OCI-LY7 (cell line): ENCODE measurements around the gene SNRNP25.

Experiments
- EZH2phosphoT487 ChIP-seq: fragments of 200-600 bp; sonication (generic); IDR thresholded peaks from 2 replicates; pipeline ENCODE4 v1.6.1; 2018; ENCODE audit warnings: low read depth, borderline replicate concordance, mild to moderate bottlenecking, mixed run types, antibody characterized with exemption, low read length, moderate library complexity, mixed read lengths
- TF ChIP-seq, protein P1 (sequence below): fragments of 200-600 bp; sonication (generic); conservative IDR thresholded peaks from 2 replicates; pipeline ENCODE4 v1.5.1; 2014; ENCODE audit warnings: mild to moderate bottlenecking, antibody characterized with exemption, low read length, moderate library complexity, mixed read lengths

GRCh38 chr16:53346-54236 is at the start of gene SNRNP25, which contains the start of gene POLR3K:
- TF ChIP-seq EZH2phosphoT487: no peak
- TF ChIP-seq, protein P1, sequence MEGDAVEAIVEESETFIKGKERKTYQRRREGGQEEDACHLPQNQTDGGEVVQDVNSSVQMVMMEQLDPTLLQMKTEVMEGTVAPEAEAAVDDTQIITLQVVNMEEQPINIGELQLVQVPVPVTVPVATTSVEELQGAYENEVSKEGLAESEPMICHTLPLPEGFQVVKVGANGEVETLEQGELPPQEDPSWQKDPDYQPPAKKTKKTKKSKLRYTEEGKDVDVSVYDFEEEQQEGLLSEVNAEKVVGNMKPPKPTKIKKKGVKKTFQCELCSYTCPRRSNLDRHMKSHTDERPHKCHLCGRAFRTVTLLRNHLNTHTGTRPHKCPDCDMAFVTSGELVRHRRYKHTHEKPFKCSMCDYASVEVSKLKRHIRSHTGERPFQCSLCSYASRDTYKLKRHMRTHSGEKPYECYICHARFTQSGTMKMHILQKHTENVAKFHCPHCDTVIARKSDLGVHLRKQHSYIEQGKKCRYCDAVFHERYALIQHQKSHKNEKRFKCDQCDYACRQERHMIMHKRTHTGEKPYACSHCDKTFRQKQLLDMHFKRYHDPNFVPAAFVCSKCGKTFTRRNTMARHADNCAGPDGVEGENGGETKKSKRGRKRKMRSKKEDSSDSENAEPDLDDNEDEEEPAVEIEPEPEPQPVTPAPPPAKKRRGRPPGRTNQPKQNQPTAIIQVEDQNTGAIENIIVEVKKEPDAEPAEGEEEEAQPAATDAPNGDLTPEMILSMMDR: no peak
